Islet of Langerhans (tissue), 1 donor: ENCODE data around the gene PLAGL1.
A peak's percentile ranks its signal among the peaks of the same experiment; 100 is the strongest.

Source experiments
- FAIRE-seq: peaks from one replicate; lab custom pipeline; 2011; peaks lifted over from hg19 to GRCh38; lab: Jason Lieb, UNC

The PLAGL1 gene

GRCh38 chr6:143965503-143966171 is 42.4 kb downstream of the PLAGL1 start:
- no peak for FAIRE-seq

GRCh38 chr6:143964674-143965081 is 43.4 kb downstream of the PLAGL1 start:
- FAIRE-seq = no peak

- no peak for FAIRE-seq
Measured at GRCh38 chr6:143963158-143963919, 44.7 kb downstream of the PLAGL1 start.

GRCh38 chr6:143961886-143962878 is 45.9 kb downstream of the PLAGL1 start:
- no peak for FAIRE-seq

GRCh38 chr6:143961066-143961465 is 47.0 kb downstream of the PLAGL1 start:
- no peak for FAIRE-seq

GRCh38 chr6:143959927-143960326 is 48.1 kb downstream of the PLAGL1 start:
- FAIRE-seq = no peak

- no peak for FAIRE-seq
Measured at GRCh38 chr6:143958839-143959399, 49.1 kb downstream of the PLAGL1 start.

GRCh38 chr6:143957679-143958274 is 50.3 kb downstream of the PLAGL1 start:
- no peak for FAIRE-seq

GRCh38 chr6:143955971-143956370 is 52.1 kb downstream of the PLAGL1 start:
- no peak for FAIRE-seq

GRCh38 chr6:143953922-143954321 is 54.1 kb downstream of the PLAGL1 start:
- FAIRE-seq = no peak

- FAIRE-seq = no peak
Measured at GRCh38 chr6:143952947-143953701, 54.9 kb downstream of the PLAGL1 start.

GRCh38 chr6:143952060-143952778 is 55.8 kb downstream of the PLAGL1 start:
- FAIRE-seq = no peak

- no peak for FAIRE-seq
Measured at GRCh38 chr6:143950875-143951274, 57.2 kb downstream of the PLAGL1 start.

- FAIRE-seq = no peak
Measured at GRCh38 chr6:143949962-143950361, 58.1 kb downstream of the PLAGL1 start.

- no peak for FAIRE-seq
Measured at GRCh38 chr6:143949535-143949934, 58.5 kb downstream of the PLAGL1 start.

- no peak for FAIRE-seq
Measured at GRCh38 chr6:143948208-143948607, 59.9 kb downstream of the PLAGL1 start.

GRCh38 chr6:143941852-143942627 is 66.0 kb downstream of the PLAGL1 start:
- no peak for FAIRE-seq

- peak; percentile 86 for FAIRE-seq
Measured at GRCh38 chr6:143940011-143940597, 68.0 kb downstream of the PLAGL1 start.

- no peak for FAIRE-seq
Measured at GRCh38 chr6:143939364-143939763, 68.7 kb downstream of the PLAGL1 start.
